HepG2 (cell line): Measurements from ENCODE around the gene NSG2. TPM values are rescaled to one million over a fixed set of nuclear protein-coding genes. Genes with fewer than 3 reads are reported as not detected.

Experiments
- ATAC-seq: fragments of 200-7000 bp; cut with Tn5 transposase; 3 replicates; pipeline ENCODE4 v1.9.1; 2020; ENCODE audit warnings: mild to moderate bottlenecking, moderate library complexity
- BruUV-seq: library from RNA; stranded (reverse); fragments of 400-500 nt; replicated peaks from 2 replicates; lab custom pipeline; 2021; lab: Mats Ljungman, UMichigan
- CTCF ChIA-PET: fragments of 300-600 bp; formaldehyde crosslinking; extraction: SDS; loops from one replicate; lab custom pipeline; 2021; ENCODE audit warnings: low total read pairs, inconsistent platforms, low intra/inter-chr PET ratio; lab: Yijun Ruan, JAX
- POLR2A ChIA-PET: fragments of 350-600 bp; sonication (Branson Sonifier 250); formaldehyde crosslinking; loops from one replicate; lab custom pipeline; 2020; ENCODE audit warnings: antibody characterized with exemption, inconsistent platforms; lab: Yijun Ruan, JAX
- DNase-seq: peaks from one replicate; pipeline ENCODE4 v3.0.0-alpha.2; 2015; ENCODE audit warnings: low spot score
- FAIRE-seq: peaks from 3 replicates; lab custom pipeline; 2011; peaks lifted over from hg19 to GRCh38; lab: Jason Lieb, UNC
- H2AFZ ChIP-seq: one replicate; pipeline ENCODE4 v1.6.1; 2011; ENCODE audit warnings: low read length, inconsistent platforms
- H3K27ac ChIP-seq: fragments of 300-600 bp; 3 replicates; pipeline ENCODE4 v1.8.0; 2011; ENCODE audit warnings: mixed run types, mild to moderate bottlenecking, mixed read lengths, low read length, inconsistent platforms; ENCODE audit not compliant: insufficient read depth; ENCODE audit errors: extremely low read length
- H3K27me3 ChIP-seq, 2 experiments: fragments of 200-600 bp in 1 of 2; 2 replicates in 1 of 2; 3 replicates in 1 of 2; pipeline versions ENCODE4 v1.6.0 to v1.8.0; 2011; ENCODE audit warnings: low read length in 2 of 2, mild to moderate bottlenecking in 2 of 2, moderate library complexity in 2 of 2, inconsistent platforms in 1 of 2; ENCODE audit not compliant: insufficient read depth in 2 of 2, control insufficient read depth in 1 of 2
- H3K36me3 ChIP-seq, 2 experiments: fragments of 200-600 bp in 1 of 2; replicated peaks in 1 of 2; 2 replicates in 1 of 2; 3 replicates in 1 of 2; pipeline versions ENCODE4 v1.5.1 to v1.8.0; 2011; ENCODE audit warnings: low read length in 2 of 2, inconsistent platforms in 1 of 2; ENCODE audit not compliant: insufficient read depth in 2 of 2, control insufficient read depth in 1 of 2
- H3K4me1 ChIP-seq: 2 replicates; pipeline ENCODE4 v1.5.1; 2012; ENCODE audit warnings: low read length, inconsistent platforms; ENCODE audit not compliant: insufficient read depth
- H3K4me2 ChIP-seq: 2 replicates; pipeline ENCODE4 v1.6.0; 2011; ENCODE audit warnings: low read depth, low read length, inconsistent platforms
- H3K4me3 ChIP-seq, 3 experiments: fragments of 200-600 bp in 1 of 3; sonication (generic), shearing (Covaris generic) in 1 of 3; replicated peaks in 1 of 3; 2 replicates each; pipeline ENCODE4 v1.5.1; 2011 to 2016; ENCODE audit warnings: low read length in 3 of 3, inconsistent platforms in 2 of 3, low read depth in 2 of 3, mild to moderate bottlenecking in 2 of 3, control low read depth in 1 of 3, mixed read lengths in 1 of 3; ENCODE audit not compliant: insufficient read depth in 1 of 3
- H3K79me2 ChIP-seq: one replicate; pipeline ENCODE4 v1.6.1; 2011; ENCODE audit warnings: low read length, inconsistent platforms; ENCODE audit not compliant: insufficient read depth
- H3K9ac ChIP-seq: 2 replicates; pipeline ENCODE4 v1.6.0; 2011; ENCODE audit warnings: mild to moderate bottlenecking, low read depth, low read length, inconsistent platforms; ENCODE audit not compliant: insufficient read depth
- H3K9me3 ChIP-seq: 2 replicates; pipeline ENCODE4 v1.5.1; 2012; ENCODE audit warnings: mild to moderate bottlenecking, low read length
- H4K20me1 ChIP-seq: 2 replicates; pipeline ENCODE4 v1.6.0; 2011; ENCODE audit warnings: inconsistent platforms, mild to moderate bottlenecking, low read length, moderate library complexity; ENCODE audit not compliant: insufficient read depth
- HNRNPK ChIP-seq: fragments of 200-400 bp; formaldehyde crosslinking; IDR thresholded peaks from 2 replicates; pipeline ENCODE4 v1.6.1; 2018; ENCODE audit warnings: low read length, low read depth, moderate library complexity, mild to moderate bottlenecking; ENCODE audit not compliant: poor library complexity, severe bottlenecking
- PCBP1 ChIP-seq: fragments of 200-400 bp; formaldehyde crosslinking; IDR thresholded peaks from 2 replicates; pipeline ENCODE4 v1.6.1; 2017; ENCODE audit warnings: mild to moderate bottlenecking, low read depth, low read length, borderline replicate concordance
- RARA ChIP-seq: IDR thresholded peaks from 2 replicates; pipeline ENCODE4 v1.6.1; 2016; ENCODE audit warnings: missing genetic modification reagents, missing compliant biosample characterization
- SAP130 ChIP-seq: IDR thresholded peaks from 2 replicates; pipeline ENCODE4 v1.6.1; 2016; ENCODE audit warnings: low read depth
- THAP8 ChIP-seq: sonication (generic); formaldehyde crosslinking; IDR thresholded peaks from 2 replicates; pipeline ENCODE4 v1.5.1; 2020; ENCODE audit warnings: missing genetic modification reagents, mild to moderate bottlenecking, borderline replicate concordance
- ZFP37 ChIP-seq: sonication (generic); formaldehyde crosslinking; IDR thresholded peaks from 2 replicates; pipeline ENCODE4 v1.4.0; 2020; ENCODE audit warnings: missing genetic modification reagents, borderline replicate concordance
- ZNF282 ChIP-seq: fragments of 450-650 bp; IDR thresholded peaks from 2 replicates; pipeline ENCODE4 v1.6.1; 2018; ENCODE audit not compliant: partially characterized antibody
- ZNF318 ChIP-seq: sonication (generic); formaldehyde crosslinking; IDR thresholded peaks from 2 replicates; pipeline ENCODE4 v1.4.0; 2020; ENCODE audit warnings: mild to moderate bottlenecking, missing genetic modification reagents
- ZNF569 ChIP-seq: sonication (generic); formaldehyde crosslinking; IDR thresholded peaks from 2 replicates; pipeline ENCODE4 v1.5.0; 2020; ENCODE audit warnings: mild to moderate bottlenecking, missing genetic modification reagents, moderate library complexity, borderline replicate concordance
- WGBS: methylation state at CpG from one replicate; pipeline ENCODE4 v1.1.6; 2017; ENCODE audit warnings: low lambda C conversion rate; 5-methylcytosine and 5-hydroxymethylcytosine counted together
- in situ Hi-C: cut with HindIII; loops from 2 replicates; pipeline ENCODE4 v1.10.0; 2017; ENCODE audit warnings: low pct_unique_long_range_greater_than_20kb; ENCODE audit not compliant: extremely low pct_ligation_motif_present
- intact Hi-C: fragments of 100-400 bp; cut with micrococcal nuclease; formaldehyde crosslinking; loops from one replicate; pipeline ENCODE4 v1.10.0; 2022; ENCODE audit not compliant: unreplicated experiment
- polyA plus RNA-seq, 8 experiments: library from polyadenylated mRNA; depleted of rRNA in 3 of 8; stranded (reverse) in 7 of 8; unstranded in 1 of 8; fragments of >200 nt; fragmentation: Illumina TruSeq in 4 of 8; extraction: Trizol in 4 of 8; gene quantifications; 2 replicates each; pipeline versions ENCODE4 v1.2.1 to v1.2.3, GENCODE V29; 2011 to 2016; ENCODE audit warnings: low read depth in 4 of 8, missing spikeins in 1 of 8, mixed read lengths in 1 of 8; ENCODE audit not compliant: insufficient read depth in 1 of 8
- total RNA-seq, 5 experiments: library from RNA; depleted of rRNA; stranded (reverse); fragments of >200 nt; fragmentation: Illumina TruSeq; extraction: Trizol; gene quantifications; 2 replicates each; pipeline ENCODE4 v1.2.3, GENCODE V29; 2016; ENCODE audit warnings: low read depth in 1 of 5

NSG2 gene
- total and polyA plus RNA-seq, 2 of the 13 experiments (the other 11 are each of a cell fraction or from before 2014, with no cell fraction given), result 0.21 TPM; not detected in 1

GRCh38 chr5:174020928-174021304 lies 24.6 kb upstream of the NSG2 start:
- no peak for FAIRE-seq
- TF ChIP-seq SAP130 (CRISPR knock-in tag) (no peak), ZNF318 (CRISPR knock-in tag) (no peak), HNRNPK (no peak), RARA (CRISPR knock-in tag) (0 out of 2 replicates have a peak, but pooled peaks have one; percentile 24), PCBP1 (no peak), THAP8 (no peak), ZNF569 (CRISPR knock-in tag) (no peak), ZNF282 (no peak), ZFP37 (no peak)
- TF ChIP-seq, all 625 proteins: peak for 1
- H3K79me2 ChIP-seq, result no peaks in the 10 kb centered on the region
- no peaks in the 10 kb centered on the region for H4K20me1 ChIP-seq
- peaks cover 8% of the 10 kb centered on the region for H3K4me1 ChIP-seq
- H3K4me2 ChIP-seq, result no peak overlapping the region
- POLR2A ChIA-PET, result no interaction called here
- CTCF ChIA-PET, result interaction anchor here (2.1 kb wide), 1 partner anchor 291 kb away, joined by 7 read pairs; no protein-coding TSS in a partner anchor
- no peaks in the 10 kb centered on the region for H3K9me3 ChIP-seq
- H2AFZ ChIP-seq, result no peak overlapping the region
- H3K27me3 ChIP-seq, result no peaks in the 10 kb centered on the region; a peak in 2 of 5 replicates
- H3K4me3 ChIP-seq, result no peak overlapping the region
- in situ Hi-C loops (no loop called here), intact Hi-C loops (loop anchor here (1.0 kb wide), 1 partner anchor 291 kb away; no protein-coding TSS in a partner anchor)
- ATAC-seq, result no peak
- WGBS, result 26% methylated on average over 3 of the region's 3 CpGs
- DNase-seq, result no peak
- no peak overlapping the region for H3K9ac ChIP-seq
- H3K36me3 ChIP-seq, result no peaks in the 10 kb centered on the region
- H3K27ac ChIP-seq, result no peak overlapping the region
- no TSS peak for BruUV-seq
